SK-N-SH treated with all-trans-retinoic acid at 6 μM for 48 hours (cell line): Measurements from ENCODE around the gene MS4A10.

Experiments used
- ZC3H10 ChIP-seq: fragments of 250-450 bp; sonication (Bioruptor Pico); IDR thresholded peaks from 2 replicates; pipeline ENCODE4 v1.5.1; 2021; ENCODE audit warnings: mild to moderate bottlenecking, moderate library complexity
- ZFP30 ChIP-seq: fragments of 450-650 bp; formaldehyde crosslinking; IDR thresholded peaks from 2 replicates; pipeline ENCODE4 v1.5.0; 2022; ENCODE audit warnings: mild to moderate bottlenecking, moderate library complexity

DNA sequence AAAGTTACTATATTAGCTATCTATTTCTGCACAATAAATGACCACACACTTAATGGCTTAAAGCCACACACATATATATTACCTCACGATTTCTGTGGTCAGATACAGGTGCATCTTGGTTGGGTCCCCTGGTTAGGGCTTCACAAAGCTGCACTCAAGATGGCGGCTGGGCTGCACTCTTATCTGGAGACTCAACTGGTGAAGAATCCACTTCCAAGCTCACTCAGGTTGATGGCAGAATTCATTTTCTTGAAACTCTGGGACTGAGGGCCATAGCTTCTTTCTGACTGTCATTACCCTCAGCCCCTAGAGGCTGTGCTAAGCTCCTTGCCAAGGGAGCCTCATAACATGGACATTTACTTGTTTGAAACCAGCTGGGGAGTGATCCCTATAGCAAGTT lies 5.1 kb upstream of the MS4A10 start:
- TF ChIP-seq ZC3H10 (no peak), ZFP30 (no peak)
